Measurements from ENCODE around the gene RASD1. TPM values are rescaled to one million over a fixed set of nuclear protein-coding genes. Genes with fewer than 3 reads are reported as not detected.
A peak's percentile ranks its signal among the peaks of the same experiment; 100 is the strongest.

The RASD1 gene
- total RNA-seq, 1 experiment from 2014 or later: 0.30 TPM

DNA sequence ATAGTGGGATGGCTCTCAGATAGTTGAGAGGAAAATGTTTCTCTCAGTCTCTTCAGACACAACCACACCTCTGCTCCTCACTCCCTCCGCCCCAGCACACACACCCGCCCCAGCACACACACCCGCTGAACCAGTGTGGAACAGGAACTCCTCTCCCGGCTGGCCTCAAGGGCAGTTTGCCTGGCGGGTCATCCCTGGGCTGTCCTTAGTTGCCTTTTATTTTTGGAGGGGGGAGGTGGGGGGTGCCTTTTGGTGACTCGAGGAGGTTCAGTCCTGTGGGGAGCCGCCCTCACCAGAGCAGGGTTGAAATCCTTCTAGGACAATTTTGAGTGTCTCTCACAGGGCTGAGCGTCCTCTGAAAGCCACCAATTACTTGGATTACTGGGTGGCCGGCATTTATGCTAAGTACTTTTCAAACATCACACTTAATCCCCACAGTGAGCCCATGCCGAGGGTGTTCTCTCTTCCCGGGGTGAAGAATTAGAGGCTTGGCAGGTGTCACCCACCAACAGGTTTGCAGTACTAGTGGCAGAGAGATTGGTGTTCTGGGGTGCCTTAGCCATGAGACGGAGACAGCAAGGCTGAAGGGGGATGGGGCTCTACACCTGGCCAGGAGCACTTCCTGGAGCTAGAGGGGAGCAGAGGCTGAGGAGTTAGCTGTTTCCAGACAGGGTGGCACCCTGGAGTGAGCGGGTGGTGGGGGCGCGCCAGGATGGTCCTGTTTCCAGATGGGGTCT, 2.8 kb downstream of the RASD1 start:
- peaks cover 0 to 14% of the 10 kb centered on the region in 2 experiments; a peak in 2 of 4 replicates for H3K36me3 ChIP-seq (ENCODE audit: control insufficient read depth in 1 of 2, insufficient read depth in 2 of 2, low read length in 2 of 2)
- no peak overlapping the region for H3K9ac ChIP-seq (ENCODE audit: low read length)
- no peak for ATAC-seq
- H3K4me2 ChIP-seq (ENCODE audit: low read length): no peak overlapping the region
- H3K27ac ChIP-seq (ENCODE audit: low read depth, low read length): no peak overlapping the region
- no TSS peak for BruUV-seq (replicated peaks)
- TF ChIP-seq, protein P1, sequence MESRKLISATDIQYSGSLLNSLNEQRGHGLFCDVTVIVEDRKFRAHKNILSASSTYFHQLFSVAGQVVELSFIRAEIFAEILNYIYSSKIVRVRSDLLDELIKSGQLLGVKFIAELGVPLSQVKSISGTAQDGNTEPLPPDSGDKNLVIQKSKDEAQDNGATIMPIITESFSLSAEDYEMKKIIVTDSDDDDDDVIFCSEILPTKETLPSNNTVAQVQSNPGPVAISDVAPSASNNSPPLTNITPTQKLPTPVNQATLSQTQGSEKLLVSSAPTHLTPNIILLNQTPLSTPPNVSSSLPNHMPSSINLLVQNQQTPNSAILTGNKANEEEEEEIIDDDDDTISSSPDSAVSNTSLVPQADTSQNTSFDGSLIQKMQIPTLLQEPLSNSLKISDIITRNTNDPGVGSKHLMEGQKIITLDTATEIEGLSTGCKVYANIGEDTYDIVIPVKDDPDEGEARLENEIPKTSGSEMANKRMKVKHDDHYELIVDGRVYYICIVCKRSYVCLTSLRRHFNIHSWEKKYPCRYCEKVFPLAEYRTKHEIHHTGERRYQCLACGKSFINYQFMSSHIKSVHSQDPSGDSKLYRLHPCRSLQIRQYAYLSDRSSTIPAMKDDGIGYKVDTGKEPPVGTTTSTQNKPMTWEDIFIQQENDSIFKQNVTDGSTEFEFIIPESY (IDR thresholded peaks at IDR 0.05; ENCODE audit: extremely low read depth, insufficient replicate concordance, low read length): no peak
- TF ChIP-seq JUND (IDR thresholded peaks at IDR 0.05): no peak
- TF ChIP-seq, protein P2, sequence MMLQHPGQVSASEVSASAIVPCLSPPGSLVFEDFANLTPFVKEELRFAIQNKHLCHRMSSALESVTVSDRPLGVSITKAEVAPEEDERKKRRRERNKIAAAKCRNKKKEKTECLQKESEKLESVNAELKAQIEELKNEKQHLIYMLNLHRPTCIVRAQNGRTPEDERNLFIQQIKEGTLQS (IDR thresholded peaks at IDR 0.05): no peak
- TF ChIP-seq RAD21 (IDR thresholded peaks at IDR 0.05; ENCODE audit: low read depth): no peak
- no peak for TF ChIP-seq YY1 (IDR thresholded peaks at IDR 0.05; ENCODE audit: extremely low read depth, insufficient replicate concordance, low read depth, low read length)
- peaks cover 0 to 15% of the 10 kb centered on the region in 2 experiments; a peak in 2 of 4 replicates for H3K4me1 ChIP-seq (ENCODE audit: control insufficient read depth in 1 of 2, insufficient read depth in 2 of 2, low read length in 2 of 2)
- ChIA-PET CTCF (no interaction called here), RAD21 (ENCODE audit: low non-redundant PET in 1 of 2, low total read pairs in 2 of 2, uncharacterized antibody in 2 of 2, unreplicated experiment in 2 of 2) (no interaction called here), POLR2A (no interaction called here)
- H3K27me3 ChIP-seq (ENCODE audit: insufficient read depth, low read length): no peaks in the 10 kb centered on the region
- intact Hi-C loops (cut with micrococcal nuclease): no loop called here
- H3K9me2 ChIP-seq (ENCODE audit: insufficient read depth): no peaks in the 10 kb centered on the region
- H3K4me3 ChIP-seq (replicated peaks in 1 of 2; ENCODE audit: low read depth in 1 of 2, low read length in 2 of 2): no peak overlapping the region
- no peak overlapping the region for H2AFZ ChIP-seq (ENCODE audit: low read depth, low read length, poor library complexity, severe bottlenecking)
- H4K20me1 ChIP-seq (ENCODE audit: insufficient read depth): no peaks in the 10 kb centered on the region
- H3K79me2 ChIP-seq (ENCODE audit: insufficient read depth, low read length): peaks cover 12% of the 10 kb centered on the region
- DNase-seq (ENCODE audit: low read depth, low spot score): no peak
- no peaks in the 10 kb centered on the region for H3K9me3 ChIP-seq (ENCODE audit: control insufficient read depth in 1 of 2, insufficient read depth in 1 of 2, low read depth in 1 of 2, low read length in 2 of 2)

DNA sequence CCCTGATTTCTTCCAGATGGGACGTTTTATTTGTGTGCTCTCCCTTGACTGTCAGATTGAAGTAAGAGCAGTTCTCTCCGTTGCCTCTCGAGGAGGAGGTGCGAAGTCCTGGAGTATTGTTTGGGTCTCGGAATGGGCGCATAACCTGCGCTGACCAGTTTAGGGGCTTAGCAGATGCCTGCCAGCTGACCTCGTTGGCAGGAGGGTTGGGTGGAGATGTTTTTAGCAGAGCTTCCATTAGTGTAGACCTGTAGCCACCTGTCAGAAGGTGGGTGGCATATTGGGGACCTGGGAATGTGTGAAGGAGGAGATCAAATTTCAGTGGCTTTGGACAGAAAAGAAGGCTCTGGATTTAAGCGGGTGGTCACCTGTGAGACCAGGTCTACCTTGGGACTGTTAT, 3.6 kb downstream of the RASD1 start:
- BruUV-seq (replicated peaks): TSS peak; percentile 23
- Histone ChIP-seq H3K4me1 (ENCODE audit: control insufficient read depth in 1 of 2, insufficient read depth in 2 of 2, low read length in 2 of 2) (peaks cover 0 to 15% of the 10 kb centered on the region in 2 experiments; a peak in 2 of 4 replicates), H4K20me1 (ENCODE audit: insufficient read depth) (no peaks in the 10 kb centered on the region), H3K27ac (ENCODE audit: low read depth, low read length) (no peak overlapping the region), H3K4me3 (replicated peaks in 1 of 2; ENCODE audit: low read depth in 1 of 2, low read length in 2 of 2) (no peak overlapping the region), H3K9me2 (ENCODE audit: insufficient read depth) (no peaks in the 10 kb centered on the region), H3K4me2 (ENCODE audit: low read length) (no peak overlapping the region), H3K27me3 (ENCODE audit: insufficient read depth, low read length) (no peaks in the 10 kb centered on the region), H3K36me3 (ENCODE audit: control insufficient read depth in 1 of 2, insufficient read depth in 2 of 2, low read length in 2 of 2) (peaks cover 3 to 22% of the 10 kb centered on the region in 2 experiments; a peak in 3 of 4 replicates), H3K79me2 (ENCODE audit: insufficient read depth, low read length) (peaks cover 20% of the 10 kb centered on the region), H2AFZ (ENCODE audit: low read depth, low read length, poor library complexity, severe bottlenecking) (no peak overlapping the region), H3K9ac (ENCODE audit: low read length) (no peak overlapping the region), H3K9me3 (ENCODE audit: control insufficient read depth in 1 of 2, insufficient read depth in 1 of 2, low read depth in 1 of 2, low read length in 2 of 2) (no peaks in the 10 kb centered on the region)
- ChIA-PET POLR2A (no interaction called here), CTCF (no interaction called here), RAD21 (ENCODE audit: low non-redundant PET in 1 of 2, low total read pairs in 2 of 2, uncharacterized antibody in 2 of 2, unreplicated experiment in 2 of 2) (no interaction called here)
- ATAC-seq (no peak), DNase-seq (ENCODE audit: low read depth, low spot score) (no peak)
- intact Hi-C loops (cut with micrococcal nuclease): no loop called here
- TF ChIP-seq, protein P3, sequence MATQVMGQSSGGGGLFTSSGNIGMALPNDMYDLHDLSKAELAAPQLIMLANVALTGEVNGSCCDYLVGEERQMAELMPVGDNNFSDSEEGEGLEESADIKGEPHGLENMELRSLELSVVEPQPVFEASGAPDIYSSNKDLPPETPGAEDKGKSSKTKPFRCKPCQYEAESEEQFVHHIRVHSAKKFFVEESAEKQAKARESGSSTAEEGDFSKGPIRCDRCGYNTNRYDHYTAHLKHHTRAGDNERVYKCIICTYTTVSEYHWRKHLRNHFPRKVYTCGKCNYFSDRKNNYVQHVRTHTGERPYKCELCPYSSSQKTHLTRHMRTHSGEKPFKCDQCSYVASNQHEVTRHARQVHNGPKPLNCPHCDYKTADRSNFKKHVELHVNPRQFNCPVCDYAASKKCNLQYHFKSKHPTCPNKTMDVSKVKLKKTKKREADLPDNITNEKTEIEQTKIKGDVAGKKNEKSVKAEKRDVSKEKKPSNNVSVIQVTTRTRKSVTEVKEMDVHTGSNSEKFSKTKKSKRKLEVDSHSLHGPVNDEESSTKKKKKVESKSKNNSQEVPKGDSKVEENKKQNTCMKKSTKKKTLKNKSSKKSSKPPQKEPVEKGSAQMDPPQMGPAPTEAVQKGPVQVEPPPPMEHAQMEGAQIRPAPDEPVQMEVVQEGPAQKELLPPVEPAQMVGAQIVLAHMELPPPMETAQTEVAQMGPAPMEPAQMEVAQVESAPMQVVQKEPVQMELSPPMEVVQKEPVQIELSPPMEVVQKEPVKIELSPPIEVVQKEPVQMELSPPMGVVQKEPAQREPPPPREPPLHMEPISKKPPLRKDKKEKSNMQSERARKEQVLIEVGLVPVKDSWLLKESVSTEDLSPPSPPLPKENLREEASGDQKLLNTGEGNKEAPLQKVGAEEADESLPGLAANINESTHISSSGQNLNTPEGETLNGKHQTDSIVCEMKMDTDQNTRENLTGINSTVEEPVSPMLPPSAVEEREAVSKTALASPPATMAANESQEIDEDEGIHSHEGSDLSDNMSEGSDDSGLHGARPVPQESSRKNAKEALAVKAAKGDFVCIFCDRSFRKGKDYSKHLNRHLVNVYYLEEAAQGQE (IDR thresholded peaks at IDR 0.05; ENCODE audit: low read depth): no peak
- TF ChIP-seq, protein P1 (IDR thresholded peaks at IDR 0.05; ENCODE audit: extremely low read depth, insufficient replicate concordance, low read length): no peak
- TF ChIP-seq JUND (IDR thresholded peaks at IDR 0.05) (no peak), EZH2 (IDR thresholded peaks at IDR 0.05) (no peak), YY1 (IDR thresholded peaks at IDR 0.05; ENCODE audit: extremely low read depth, insufficient replicate concordance, low read depth, low read length) (no peak), CEBPB (IDR thresholded peaks at IDR 0.05; ENCODE audit: low read depth) (no peak)
- TF ChIP-seq, protein P4, sequence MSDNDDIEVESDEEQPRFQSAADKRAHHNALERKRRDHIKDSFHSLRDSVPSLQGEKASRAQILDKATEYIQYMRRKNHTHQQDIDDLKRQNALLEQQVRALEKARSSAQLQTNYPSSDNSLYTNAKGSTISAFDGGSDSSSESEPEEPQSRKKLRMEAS (IDR thresholded peaks at IDR 0.05): no peak

All from HCT116 (cell line).